HG02885 (cell line): ENCODE results near the gene SLC25A53.
A peak's percentile ranks its signal among the peaks of the same experiment; 100 is the strongest.

Experiments used
- ATAC-seq: cut with Tn5 transposase; IDR thresholded peaks from one replicate; pipeline ENCODE4 v1.9.1; 2021; ENCODE audit warnings: mild to moderate bottlenecking; ENCODE audit not compliant: unreplicated experiment, poor library complexity

The SLC25A53 gene

GRCh38 chrX:104135677-104136076 lies 21.1 kb downstream of the SLC25A53 start:
- ATAC-seq = no peak

GRCh38 chrX:104134583-104135261 lies 22.1 kb downstream of the SLC25A53 start:
- no peak for ATAC-seq

GRCh38 chrX:104130808-104131207 lies 26.0 kb downstream of the SLC25A53 start:
- ATAC-seq = no peak

- ATAC-seq = no peak
Observed at GRCh38 chrX:104126856-104127255, 30.0 kb downstream of the SLC25A53 start.

GRCh38 chrX:104122829-104123228 lies 34.0 kb downstream of the SLC25A53 start:
- ATAC-seq = no peak

GRCh38 chrX:104118765-104119164 lies 38.0 kb downstream of the SLC25A53 start:
- ATAC-seq = no peak

- ATAC-seq = no peak
Observed at GRCh38 chrX:104117759-104118158, 39.0 kb downstream of the SLC25A53 start.

GRCh38 chrX:104113222-104113965 lies 43.4 kb downstream of the SLC25A53 start:
- ATAC-seq = peak; percentile 53

- peak; percentile 71 for ATAC-seq
Observed at GRCh38 chrX:104112326-104112951, 44.4 kb downstream of the SLC25A53 start, which contains the start of gene ZCCHC18. Gene ZCCHC18, plus strand, starts transcription at chrX:104112523. Its CDS starts 1,589 bp downstream, at chrX:104114112.

GRCh38 chrX:104110491-104111240 lies 46.1 kb downstream of the SLC25A53 start:
- peak; percentile 47 for ATAC-seq

- no peak for ATAC-seq
Observed at GRCh38 chrX:104108955-104109354, 47.9 kb downstream of the SLC25A53 start.

GRCh38 chrX:104105330-104106262 lies 51.2 kb downstream of the SLC25A53 start:
- ATAC-seq = no peak

GRCh38 chrX:104104676-104105075 lies 52.1 kb downstream of the SLC25A53 start:
- no peak for ATAC-seq

GRCh38 chrX:104098919-104099318 lies 57.9 kb downstream of the SLC25A53 start:
- no peak for ATAC-seq

GRCh38 chrX:104098151-104098808 lies 58.5 kb downstream of the SLC25A53 start:
- ATAC-seq = peak; percentile 93

- ATAC-seq = no peak
Observed at GRCh38 chrX:104085919-104086318, 70.9 kb downstream of the SLC25A53 start.

GRCh38 chrX:104085477-104085876 lies 71.3 kb downstream of the SLC25A53 start:
- ATAC-seq = no peak

- ATAC-seq = no peak
Observed at GRCh38 chrX:104084534-104085277, 72.1 kb downstream of the SLC25A53 start.
